Heart right ventricle (tissue), 16 donors: ENCODE data around the gene LIMK2. TPM values are rescaled to one million over a fixed set of nuclear protein-coding genes. Genes with fewer than 3 reads are reported as not detected.

Experiments used
- ATAC-seq, 8 donors: fragments of 200-7000 bp; cut with Tn5 transposase; one replicate each; pipeline ENCODE4 v1.9.1; 2020; ENCODE audit warnings: mild to moderate bottlenecking in 8 of 8, moderate library complexity in 8 of 8, moderate number of reproducible peaks in 1 of 8
- DNase-seq, 2 donors: peaks; one replicate each; pipeline ENCODE4 v3.0.0-alpha.2; 2020
- H3K27ac ChIP-seq, 10 donors: fragments of 200-600 bp; sonication (generic) in 2 of 10; one replicate each; pipeline versions ENCODE4 v1.5.0 to v1.8.0; 2020 to 2022; ENCODE audit warnings: mild to moderate bottlenecking in 3 of 10
- H3K27me3 ChIP-seq, 7 donors: fragments of 200-600 bp; one replicate each; pipeline ENCODE4 v1.8.0; 2021 to 2022; ENCODE audit warnings: mild to moderate bottlenecking in 2 of 7
- H3K36me3 ChIP-seq, 9 donors: fragments of 200-600 bp; sonication (generic) in 1 of 9; one replicate each; pipeline versions ENCODE4 v1.5.0 to v1.8.0; 2020 to 2022; ENCODE audit warnings: mild to moderate bottlenecking in 2 of 9
- H3K4me1 ChIP-seq, 9 donors: fragments of 200-600 bp; sonication (generic) in 1 of 9; one replicate each; pipeline versions ENCODE4 v1.5.0 to v1.8.0; 2020 to 2022; ENCODE audit warnings: mild to moderate bottlenecking in 4 of 9
- H3K4me3 ChIP-seq, 10 donors: fragments of 200-600 bp; sonication (generic) in 2 of 10; one replicate each; pipeline versions ENCODE4 v1.5.0 to v1.8.0; 2020 to 2022; ENCODE audit warnings: mild to moderate bottlenecking in 7 of 10, moderate library complexity in 2 of 10
- H3K9me3 ChIP-seq, 11 donors: fragments of 200-600 bp in 10 of 11; sonication (generic) in 2 of 11; one replicate each; pipeline versions ENCODE4 v1.5.0 to v1.8.0; 2013 to 2022; ENCODE audit warnings: mild to moderate bottlenecking in 2 of 11, control low read depth in 1 of 11, moderate library complexity in 1 of 11
- WGBS, 2 donors: extraction: QIAGEN DNeasy Blood & Tissue Kit; methylation state at CpG; one replicate each; pipeline ENCODE4 v1.1.7; 2013; ENCODE audit warnings: inconsistent platforms in 1 of 2; 5-methylcytosine and 5-hydroxymethylcytosine counted together
- intact Hi-C, 10 donors: fragments of 100-400 bp; cut with DNase I; formaldehyde crosslinking; loops; one replicate each; pipeline versions ENCODE4 v1.11.1 to v1.14.2; 2022
- polyA plus RNA-seq, 2 donors: library from polyadenylated mRNA; stranded (reverse); fragments of 200-250 nt; gene quantifications; one replicate each; pipeline ENCODE4 v1.2.3, GENCODE V29; 2013
- total RNA-seq, 10 donors: library from RNA; stranded (reverse); fragmentation: NEBNext Ultra II Directional in 3 of 10; extraction: Animal tissue kit (Norgen Biotek cat#: 25700) in 3 of 10; gene quantifications; one replicate each; pipeline versions ENCODE4 v1.2.1 to v1.2.4, GENCODE V29; 2021 to 2023
- TF ChIP-seq, protein P1 (sequence below), 9 donors: fragments of 200-600 bp; sonication (generic) in 2 of 9; IDR thresholded peaks; one replicate each; pipeline versions ENCODE4 v1.5.0 to v1.8.0; 2021 to 2022; ENCODE audit warnings: antibody characterized with exemption in 9 of 9, mild to moderate bottlenecking in 5 of 9, moderate library complexity in 1 of 9
- donor health status: Arrhythmogenic right ventricular cardiomyopathy.
- donor health status: ischemic (EF 13 %, LVEDD 7.1; RV severe dilation, severe dysfunction).
- donor health status: healthy with polysubstance abuse.
- donor health status: DM: no; HTN: yes; CAD: no.
- donor health status: DM: no; HTN: no; CAD: no.
- donor health status: ischemic (EF 25% LVEDD 6.9; RV normal size, moderate dysfunction).
- donor health status: ischemic (EF 25% LVEDD 5.7; RV mildly dilated, moderate dysfunction).
- donor health status: healthy.
- donor health status: DM: yes; HTN: yes; CAD: no.
- donor health status: Ischemic cardiomyopathy.
- donor health status: ischemic (EF 35%, LVEDD 5.7; RV mildly dilated, moderate dysfunction).
- donor health status: nonischemic (EF 11% LVEDD 7.7; RV severe dilation, severe dysfunction).
- donor health status: DM: yes; HTN: yes; CAD: no.
- donor health status: PGD.
- donor health status: ischemic (EF 29% LVEDD 5.4; RV normal size, mild dysfunction).
- donor health status: nonischemic (EF 23%, LVEDD 6.1; RV moderate dilation, normal function).

Gene LIMK2
- total and polyA plus RNA-seq, 12 donors = 6.0 to 18.8 (median 9.7) TPM

DNA sequence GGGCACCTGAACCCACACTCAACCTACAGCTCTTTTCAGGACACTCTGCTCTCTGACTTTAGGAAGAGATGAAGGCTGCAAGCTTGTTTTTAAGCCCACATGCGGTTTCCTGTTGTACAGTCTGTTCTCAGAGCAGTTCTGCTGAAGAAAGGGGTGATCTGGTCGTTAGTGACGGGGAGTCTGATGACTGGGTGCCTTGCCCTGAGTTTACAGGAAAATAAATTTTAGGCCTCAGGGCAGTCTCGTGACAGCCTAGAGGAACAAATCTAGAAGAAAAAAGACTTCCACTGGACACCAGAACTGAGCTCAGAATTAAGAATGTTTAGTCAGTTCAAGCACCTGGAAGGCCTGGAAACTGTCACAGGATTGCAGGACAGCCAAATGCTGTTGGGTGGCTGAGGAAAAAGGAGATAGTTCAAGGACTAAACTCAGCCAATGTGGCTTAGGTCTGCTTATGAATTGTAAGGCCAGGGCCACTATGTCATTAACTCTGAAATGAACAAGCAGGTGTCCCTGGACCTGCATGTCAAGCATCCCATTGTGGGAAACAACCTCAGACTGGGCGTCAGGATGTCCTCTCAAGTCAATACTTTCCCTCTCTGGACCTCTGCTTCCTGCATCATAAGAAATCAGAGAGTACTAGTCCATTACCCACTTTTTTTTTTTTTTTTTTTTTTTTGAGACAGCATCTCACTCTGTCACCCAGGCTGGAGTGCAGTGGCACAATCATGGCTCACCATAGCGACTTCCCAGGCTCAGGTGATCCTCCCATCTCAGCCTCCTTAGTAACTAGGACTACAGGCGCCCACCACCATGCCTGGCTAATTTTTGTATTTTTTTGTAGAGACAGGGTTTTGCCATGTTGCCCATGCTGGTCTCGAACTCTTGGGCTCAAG, 74.5 kb downstream of the LIMK2 start:
- ATAC-seq = no peak
- peak overlapping the region in 6 of 10 donors; percentile 4 to 98 (median 29) for H3K27ac ChIP-seq
- no peaks in the 10 kb centered on the region for H3K9me3 ChIP-seq
- H3K4me1 ChIP-seq = peaks cover 14 to 74% (median 43%) of the 10 kb centered on the region in 9 donors
- peaks cover 0 to 87% (median 66%) of the 10 kb centered on the region in 9 donors for H3K36me3 ChIP-seq
- WGBS, 2 donors = 83 to 85% methylated on average over 8 of the region's 8 CpGs
- TF ChIP-seq, protein P1, sequence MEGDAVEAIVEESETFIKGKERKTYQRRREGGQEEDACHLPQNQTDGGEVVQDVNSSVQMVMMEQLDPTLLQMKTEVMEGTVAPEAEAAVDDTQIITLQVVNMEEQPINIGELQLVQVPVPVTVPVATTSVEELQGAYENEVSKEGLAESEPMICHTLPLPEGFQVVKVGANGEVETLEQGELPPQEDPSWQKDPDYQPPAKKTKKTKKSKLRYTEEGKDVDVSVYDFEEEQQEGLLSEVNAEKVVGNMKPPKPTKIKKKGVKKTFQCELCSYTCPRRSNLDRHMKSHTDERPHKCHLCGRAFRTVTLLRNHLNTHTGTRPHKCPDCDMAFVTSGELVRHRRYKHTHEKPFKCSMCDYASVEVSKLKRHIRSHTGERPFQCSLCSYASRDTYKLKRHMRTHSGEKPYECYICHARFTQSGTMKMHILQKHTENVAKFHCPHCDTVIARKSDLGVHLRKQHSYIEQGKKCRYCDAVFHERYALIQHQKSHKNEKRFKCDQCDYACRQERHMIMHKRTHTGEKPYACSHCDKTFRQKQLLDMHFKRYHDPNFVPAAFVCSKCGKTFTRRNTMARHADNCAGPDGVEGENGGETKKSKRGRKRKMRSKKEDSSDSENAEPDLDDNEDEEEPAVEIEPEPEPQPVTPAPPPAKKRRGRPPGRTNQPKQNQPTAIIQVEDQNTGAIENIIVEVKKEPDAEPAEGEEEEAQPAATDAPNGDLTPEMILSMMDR (IDR thresholded peaks at IDR 0.05) = no peak
- no peaks in the 10 kb centered on the region for H3K27me3 ChIP-seq
- no peak overlapping the region for H3K4me3 ChIP-seq
- no peak for DNase-seq
- intact Hi-C loops = no loop called here

DNA sequence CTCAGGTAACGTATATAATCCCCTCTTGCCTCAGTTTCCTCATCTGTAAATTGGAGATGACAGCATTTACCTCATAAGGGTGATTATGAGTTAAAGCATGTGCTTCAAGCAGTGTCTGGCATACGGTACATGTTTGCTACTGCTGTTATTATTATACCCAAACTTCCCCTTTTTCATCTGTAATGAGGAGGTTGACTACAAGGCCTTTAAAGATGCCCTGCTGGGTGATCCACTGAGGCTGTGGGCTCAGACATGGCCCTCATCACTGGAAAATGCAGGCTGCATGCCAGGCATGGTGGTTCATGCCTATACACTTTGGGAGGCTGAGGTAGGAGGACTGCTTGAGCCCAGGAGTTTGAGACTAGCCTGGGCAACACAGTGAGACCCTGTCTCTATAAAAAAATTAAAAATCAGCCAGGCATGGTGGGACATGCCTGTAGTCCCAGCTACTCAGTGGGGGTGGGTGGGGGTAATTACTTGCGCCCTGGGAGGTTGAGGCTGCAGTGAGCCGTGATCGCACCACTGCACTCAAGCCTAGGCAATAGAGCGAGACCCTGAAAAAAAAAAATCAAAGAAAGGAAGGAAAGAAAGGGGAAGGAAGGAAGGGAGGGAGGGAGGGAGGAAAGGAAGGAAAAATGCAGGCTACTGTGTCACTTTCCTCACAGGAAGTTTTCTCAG, 75.9 kb downstream of the LIMK2 start:
- intact Hi-C loops = no loop called here
- Histone ChIP-seq H3K9me3 (no peaks in the 10 kb centered on the region), H3K27ac (peak overlapping the region in 6 of 10 donors; percentile 44 to 99 (median 95)), H3K4me3 (no peak overlapping the region), H3K27me3 (no peaks in the 10 kb centered on the region), H3K4me1 (peaks cover 14 to 87% (median 48%) of the 10 kb centered on the region in 9 donors), H3K36me3 (peaks cover 0 to 74% (median 57%) of the 10 kb centered on the region in 9 donors)
- DNase-seq (no peak), ATAC-seq (no peak)
- TF ChIP-seq, protein P1 (IDR thresholded peaks at IDR 0.05) = no peak
- 83 to 87% methylated on average over 6 of the region's 6 CpGs for WGBS, 2 donors

GRCh38 chr22:31288496-31289240, 76.6 kb downstream of the LIMK2 start:
- Histone ChIP-seq H3K36me3 (peaks cover 0 to 67% (median 50%) of the 10 kb centered on the region in 9 donors), H3K4me1 (peaks cover 16 to 92% (median 54%) of the 10 kb centered on the region in 9 donors), H3K27me3 (no peaks in the 10 kb centered on the region), H3K27ac (peak overlapping the region in 9 of 10 donors; percentile 4 to 99 (median 93)), H3K4me3 (peak overlapping the region in 1 of 10 donors; percentile 82), H3K9me3 (no peaks in the 10 kb centered on the region)
- DNase-seq (no peak), ATAC-seq (no peak)
- 53 to 61% methylated on average over 5 of the region's 5 CpGs for WGBS, 2 donors
- intact Hi-C loops = no loop called here
- TF ChIP-seq, protein P1 (IDR thresholded peaks at IDR 0.05) = no peak

GRCh38 chr22:31289344-31289743, 77.2 kb downstream of the LIMK2 start:
- no peak for DNase-seq
- ATAC-seq = no peak
- H3K4me1 ChIP-seq = peaks cover 18 to 92% (median 59%) of the 10 kb centered on the region in 9 donors
- TF ChIP-seq, protein P1 (IDR thresholded peaks at IDR 0.05) = no peak
- peak overlapping the region in 6 of 10 donors; percentile 73 to 89 (median 82) for H3K4me3 ChIP-seq
- intact Hi-C loops = no loop called here
- H3K27me3 ChIP-seq = no peaks in the 10 kb centered on the region
- peak overlapping the region in 8 of 10 donors; percentile 53 to 99 (median 96) for H3K27ac ChIP-seq
- 84 to 88% methylated on average over 13 of the region's 13 CpGs for WGBS, 2 donors
- H3K9me3 ChIP-seq = no peaks in the 10 kb centered on the region
- peaks cover 0 to 60% (median 45%) of the 10 kb centered on the region in 9 donors for H3K36me3 ChIP-seq
